ENCODE results near the gene CNIH2. TPM values are rescaled to one million over a fixed set of nuclear protein-coding genes. Genes with fewer than 3 reads are reported as not detected.

The CNIH2 gene
- total and polyA plus RNA-seq, 2 of the 13 experiments (the other 11 are each of a cell fraction or from before 2014, with no cell fraction given): 0.60 to 0.69 TPM

DNA sequence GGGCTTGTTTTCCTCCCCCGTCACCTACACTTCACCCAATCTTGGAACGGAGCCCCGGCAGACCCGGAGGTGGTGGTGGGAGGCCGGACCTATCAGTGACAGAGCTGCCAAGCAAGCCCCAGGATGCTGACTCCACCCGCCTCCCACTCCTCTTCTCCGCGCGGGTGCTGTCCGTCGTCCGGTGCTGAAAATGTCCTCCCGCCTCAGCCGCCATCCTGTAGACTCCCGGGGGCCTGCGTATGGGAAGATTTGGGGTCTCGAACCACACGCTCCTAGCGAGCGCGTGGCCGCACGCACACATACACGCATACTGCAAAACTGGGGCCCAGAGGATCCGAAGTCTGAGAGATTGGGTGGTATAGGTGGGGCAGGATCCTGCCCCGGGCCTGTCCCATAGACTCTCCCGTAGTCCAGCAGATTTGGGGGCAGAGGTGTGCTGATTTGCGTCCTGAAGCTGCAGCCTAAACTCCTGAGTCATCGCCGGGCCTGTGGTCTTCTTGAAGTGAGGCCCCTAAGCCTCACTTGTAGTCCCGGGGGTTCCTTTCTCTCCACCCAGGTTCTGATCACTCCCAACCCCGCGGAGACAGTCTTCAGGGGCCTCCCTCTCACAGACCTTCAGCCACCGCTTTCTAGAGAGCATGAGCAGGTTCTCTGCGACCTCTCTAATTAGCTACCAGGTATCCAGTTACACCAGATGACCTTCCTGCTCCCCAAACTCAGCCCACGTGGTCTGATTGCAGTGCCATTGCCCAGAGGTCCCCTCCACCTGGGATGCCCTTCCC is 11.8 kb downstream of the CNIH2 start (continued):
- TF ChIP-seq HIC2 (CRISPR knock-in tag; IDR thresholded peaks at IDR 0.05; ENCODE audit: low read depth) (no peak), ZNF543 (CRISPR knock-in tag; IDR thresholded peaks at IDR 0.05) (peak; percentile 24; the same call in 1 of the 2 replicates), TAF1 (CRISPR knock-in tag; IDR thresholded peaks at IDR 0.05) (no peak), MAFK (conservative IDR thresholded peaks at IDR 0.05 in 1 of 2, IDR thresholded peaks at IDR 0.05 in 1 of 2; ENCODE audit: low read length in 2 of 2) (no peak), NR2F2 (IDR thresholded peaks at IDR 0.05; ENCODE audit: borderline replicate concordance, low read depth) (no peak), FLYWCH1 (CRISPR knock-in tag; IDR thresholded peaks at IDR 0.05) (no peak), DBP (CRISPR knock-in tag; IDR thresholded peaks at IDR 0.05; ENCODE audit: not compliant biosample characterization) (no peak), ASH2L (IDR thresholded peaks at IDR 0.05; ENCODE audit: insufficient read length, low read depth, low read length) (no peak), HNF4A (CRISPR knock-in tag; IDR thresholded peaks at IDR 0.05) (no peak), ISX (CRISPR knock-in tag; conservative IDR thresholded peaks at IDR 0.05) (no peak), RFXAP (CRISPR knock-in tag; IDR thresholded peaks at IDR 0.05; ENCODE audit: borderline replicate concordance) (no peak), JDP2 (CRISPR knock-in tag; IDR thresholded peaks at IDR 0.05; ENCODE audit: borderline replicate concordance) (no peak; the same call in 1 of the 2 replicates), ZNF674 (CRISPR knock-in tag; IDR thresholded peaks at IDR 0.05; ENCODE audit: low read depth) (no peak), HDAC1 (CRISPR knock-in tag; IDR thresholded peaks at IDR 0.05) (peak; percentile 90), ZNF619 (CRISPR knock-in tag; IDR thresholded peaks at IDR 0.05) (no peak), BRCA1 (CRISPR knock-in tag; IDR thresholded peaks at IDR 0.05) (peak; percentile 78; the same call in 1 of the 2 replicates), ZGPAT (CRISPR knock-in tag; IDR thresholded peaks at IDR 0.05) (0 out of 2 replicates have a peak, but pooled peaks have one; percentile 24), ZNF124 (CRISPR knock-in tag; IDR thresholded peaks at IDR 0.05) (0 out of 2 replicates have a peak, but pooled peaks have one; percentile 20), ELF4 (CRISPR knock-in tag; IDR thresholded peaks at IDR 0.05; ENCODE audit: borderline replicate concordance) (peak; percentile 38; the same call in 1 of the 2 replicates), CBX1 (IDR thresholded peaks at IDR 0.05; ENCODE audit: low read depth) (no peak)
- TF ChIP-seq, protein P1, sequence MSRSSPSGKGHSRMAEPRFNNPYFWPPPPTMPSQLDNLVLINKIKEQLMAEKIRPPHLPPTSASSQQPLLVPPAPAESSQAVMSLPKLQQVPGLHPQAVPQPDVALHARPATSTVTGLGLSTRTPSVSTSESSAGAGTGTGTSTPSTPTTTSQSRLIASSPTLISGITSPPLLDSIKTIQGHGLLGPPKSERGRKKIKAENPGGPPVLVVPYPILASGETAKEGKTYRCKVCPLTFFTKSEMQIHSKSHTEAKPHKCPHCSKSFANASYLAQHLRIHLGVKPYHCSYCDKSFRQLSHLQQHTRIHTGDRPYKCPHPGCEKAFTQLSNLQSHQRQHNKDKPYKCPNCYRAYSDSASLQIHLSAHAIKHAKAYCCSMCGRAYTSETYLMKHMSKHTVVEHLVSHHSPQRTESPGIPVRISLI (CRISPR knock-in tag; IDR thresholded peaks at IDR 0.05; ENCODE audit: borderline replicate concordance): no peak
- TF ChIP-seq, protein P2, sequence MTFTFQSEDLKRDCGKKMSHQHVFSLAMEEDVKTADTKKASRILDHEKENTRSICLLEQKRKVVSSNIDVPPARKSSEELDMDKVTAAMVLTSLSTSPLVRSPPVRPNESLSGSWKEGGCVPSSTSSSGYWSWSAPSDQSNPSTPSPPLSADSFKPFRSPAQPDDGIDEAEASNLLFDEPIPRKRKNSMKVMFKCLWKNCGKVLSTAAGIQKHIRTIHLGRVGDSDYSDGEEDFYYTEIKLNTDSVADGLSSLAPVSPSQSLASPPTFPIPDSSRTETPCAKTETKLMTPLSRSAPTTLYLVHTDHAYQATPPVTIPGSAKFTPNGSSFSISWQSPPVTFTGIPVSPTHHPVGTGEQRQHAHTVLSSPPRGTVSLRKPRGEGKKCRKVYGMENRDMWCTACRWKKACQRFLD (CRISPR knock-in tag; IDR thresholded peaks at IDR 0.05; ENCODE audit: borderline replicate concordance): peak; percentile 43; the same call in 1 of the 2 replicates
- TF ChIP-seq, protein P3, sequence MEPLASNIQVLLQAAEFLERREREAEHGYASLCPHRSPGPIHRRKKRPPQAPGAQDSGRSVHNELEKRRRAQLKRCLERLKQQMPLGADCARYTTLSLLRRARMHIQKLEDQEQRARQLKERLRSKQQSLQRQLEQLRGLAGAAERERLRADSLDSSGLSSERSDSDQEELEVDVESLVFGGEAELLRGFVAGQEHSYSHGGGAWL (CRISPR knock-in tag; IDR thresholded peaks at IDR 0.05): peak; percentile 82; the same call in 1 of the 2 replicates

All from HepG2 (cell line).